Transverse colon (tissue), 4 donors: ENCODE data around the gene S100A5.

Experiments used
- CTCF ChIP-seq, 5 experiments: fragments of 200-600 bp in 3 of 5; fragments of 450-650 bp in 2 of 5; sonication (generic) in 3 of 5; IDR thresholded peaks; 1 replicate in 2 of 5; 2 replicates in 3 of 5; pipeline ENCODE4 v1.5.1; 2016 to 2017; ENCODE audit warnings: antibody characterized with exemption in 5 of 5, inconsistent platforms in 3 of 5, mild to moderate bottlenecking in 2 of 5, moderate library complexity in 1 of 5
- POLR2A ChIP-seq: fragments of 450-650 bp; IDR thresholded peaks from one replicate; pipeline ENCODE4 v1.6.1; 2016; ENCODE audit warnings: antibody characterized with exemption, mild to moderate bottlenecking, moderate library complexity
- POLR2AphosphoS5 ChIP-seq, 3 donors: sonication (generic); formaldehyde crosslinking; IDR thresholded peaks; one replicate each; pipeline ENCODE4 v1.6.1; 2016; ENCODE audit warnings: antibody characterized with exemption in 3 of 3

- TF ChIP-seq CTCF (IDR thresholded peaks at IDR 0.05) (no peak), POLR2A (no peak), POLR2AphosphoS5 (IDR thresholded peaks at IDR 0.05) (no peak)
Measured at GRCh38 chr1:153547560-153548551, 7.1 kb upstream of the S100A5 start.
